Endothelial cell of umbilical vein (primary cell): ENCODE measurements around the gene DGCR2. TPM values are rescaled to one million over a fixed set of nuclear protein-coding genes. Genes with fewer than 3 reads are reported as not detected.
"Not testable (repeated sequence)": the region's sequence is repeated elsewhere in the genome, so short reads cannot be mapped to it uniquely, and the experiment has no call there.

Experiments used
- BruUV-seq: library from RNA; stranded (reverse); fragments of 400-500 nt; replicated peaks from 2 replicates; lab custom pipeline; 2021; lab: Mats Ljungman, UMichigan
- CTCF ChIA-PET: fragments of 300-600, 350-600 bp; sonication (Branson Sonifier 250); formaldehyde crosslinking; loops from one replicate; lab custom pipeline; 2021; ENCODE audit warnings: antibody characterized with exemption, inconsistent platforms; lab: Charles Lee
- POLR2A ChIA-PET: fragments of 300-600, 350-600 bp; sonication (Branson Sonifier 250); formaldehyde crosslinking; loops from one replicate; lab custom pipeline; 2021; ENCODE audit warnings: antibody characterized with exemption, inconsistent platforms; lab: Charles Lee
- DNase-seq: peaks from one replicate; pipeline ENCODE4 v3.0.0-alpha.2; 2011; ENCODE audit warnings: low read depth, low spot score
- FAIRE-seq: peaks from 2 replicates; lab custom pipeline; 2011; peaks lifted over from hg19 to GRCh38; lab: Jason Lieb, UNC
- H2AFZ ChIP-seq: 2 replicates; pipeline ENCODE4 v1.6.0; 2012; ENCODE audit warnings: low read depth, low read length, control low read depth, inconsistent platforms
- H3K27ac ChIP-seq: 2 replicates; pipeline ENCODE4 v1.5.1; 2011; ENCODE audit warnings: low read depth, mild to moderate bottlenecking, control low read depth, low read length, moderate library complexity; ENCODE audit not compliant: insufficient read depth
- H3K27me3 ChIP-seq, 2 experiments: 2 replicates each; pipeline versions ENCODE4 v1.6.0 to v1.6.1; 2011; ENCODE audit warnings: low read length in 2 of 2, mixed read lengths in 1 of 2; ENCODE audit not compliant: control insufficient read depth in 2 of 2, insufficient read depth in 2 of 2
- H3K36me3 ChIP-seq, 2 experiments: 2 replicates in 1 of 2; 3 replicates in 1 of 2; pipeline ENCODE4 v1.5.1; 2011; ENCODE audit warnings: low read length in 2 of 2, mild to moderate bottlenecking in 1 of 2, moderate library complexity in 1 of 2; ENCODE audit not compliant: control insufficient read depth in 2 of 2, insufficient read depth in 2 of 2; ENCODE audit errors: extremely low read depth in 1 of 2
- H3K4me1 ChIP-seq: 3 replicates; pipeline ENCODE4 v1.5.1; 2011; ENCODE audit warnings: mild to moderate bottlenecking, low read length; ENCODE audit not compliant: control insufficient read depth, insufficient read depth; ENCODE audit errors: extremely low read depth
- H3K4me2 ChIP-seq: 2 replicates; pipeline ENCODE4 v1.6.1; 2011; ENCODE audit warnings: low read length, control low read depth, mixed read lengths; ENCODE audit not compliant: insufficient read depth
- H3K4me3 ChIP-seq, 3 experiments: fragments of 200-600 bp in 1 of 3; sonication (generic), shearing (Covaris generic) in 1 of 3; replicated peaks in 1 of 3; 2 replicates each; pipeline ENCODE4 v1.5.1; 2011 to 2016; ENCODE audit warnings: control low read depth in 3 of 3, low read length in 3 of 3, mild to moderate bottlenecking in 2 of 3, inconsistent platforms in 1 of 3, low read depth in 1 of 3, moderate library complexity in 1 of 3; ENCODE audit not compliant: insufficient read depth in 1 of 3
- H3K79me2 ChIP-seq: 2 replicates; pipeline ENCODE4 v1.6.0; 2012; ENCODE audit warnings: low read length, inconsistent platforms; ENCODE audit not compliant: control insufficient read depth, insufficient read depth
- H3K9ac ChIP-seq: replicated peaks from 2 replicates; pipeline ENCODE3; 2011; ENCODE audit warnings: low read length, control low read depth; ENCODE audit not compliant: insufficient read depth; ENCODE audit errors: extremely low read depth
- H3K9me1 ChIP-seq: replicated peaks from 3 replicates; pipeline ENCODE4 v1.6.0; 2011; ENCODE audit warnings: mild to moderate bottlenecking, low read length; ENCODE audit not compliant: control insufficient read depth, insufficient read depth; ENCODE audit errors: extremely low read depth
- H3K9me3 ChIP-seq: replicated peaks from 2 replicates; pipeline ENCODE4 v1.5.1; 2012; ENCODE audit warnings: low read length, inconsistent platforms; ENCODE audit not compliant: control insufficient read depth, insufficient read depth
- H4K20me1 ChIP-seq: replicated peaks from 2 replicates; pipeline ENCODE3; 2011; ENCODE audit warnings: mild to moderate bottlenecking, low read length; ENCODE audit not compliant: control insufficient read depth, insufficient read depth; ENCODE audit errors: extremely low read depth
- CTCF ChIP-seq, 2 donors: IDR thresholded peaks; 1 replicate in 1 of 2; 2 replicates in 1 of 2; pipeline ENCODE4 v1.5.1; 2011; ENCODE audit warnings: low read length in 2 of 2, mild to moderate bottlenecking in 2 of 2, moderate library complexity in 2 of 2, control low read depth in 1 of 2, inconsistent platforms in 1 of 2, low read depth in 1 of 2; ENCODE audit not compliant: insufficient read depth in 1 of 2; ENCODE audit errors: extremely low read depth in 1 of 2
- JUN ChIP-seq: IDR thresholded peaks from 2 replicates; pipeline ENCODE4 v1.6.1; 2011; ENCODE audit warnings: borderline replicate concordance, low read depth; ENCODE audit not compliant: insufficient read length, insufficient read depth
- MAX ChIP-seq: IDR thresholded peaks from 2 replicates; pipeline ENCODE4 v1.6.1; 2011; ENCODE audit not compliant: insufficient read depth, insufficient read length
- POLR2AphosphoS5 ChIP-seq: IDR thresholded peaks from 2 replicates; pipeline ENCODE4 v1.6.1; 2012; ENCODE audit warnings: low read depth, mild to moderate bottlenecking, control low read depth, low read length, moderate library complexity; ENCODE audit not compliant: insufficient read depth
- dilution Hi-C: fragments of 300-500 bp; cut with MboI; formaldehyde crosslinking; loops from one replicate; pipeline ENCODE4 v1.15.0; 2019; ENCODE audit warnings: low sequenced_read_pairs; ENCODE audit not compliant: extremely low pct_ligation_motif_present
- intact Hi-C: fragments of 100-400 bp; cut with micrococcal nuclease; formaldehyde crosslinking; loops from one replicate; pipeline ENCODE4 v1.10.0; 2022
- polyA plus RNA-seq, 4 experiments: library from polyadenylated mRNA; depleted of rRNA in 3 of 4; stranded (reverse) in 3 of 4; unstranded in 1 of 4; fragments of >200 nt; gene quantifications; 2 replicates each; pipeline versions ENCODE4 v1.2.1 to v1.2.3, GENCODE V29; 2011 to 2012; ENCODE audit warnings: missing spikeins in 1 of 4
- total RNA-seq: library from RNA; stranded (reverse); gene quantifications from 2 replicates; pipeline ENCODE4 v1.2.3, GENCODE V29; 2021

The DGCR2 gene
- total and polyA plus RNA-seq, 2 donors (not counting 3 experiments of a cell fraction or from before 2014, with no cell fraction given) = 44.8 to 51.2 TPM

GRCh38 chr22:18988958-18989357 is 133.3 kb downstream of the DGCR2 start:
- no peaks in the 10 kb centered on the region for H3K27me3 ChIP-seq
- H3K9ac ChIP-seq = no peak overlapping the region
- H4K20me1 ChIP-seq = no peaks in the 10 kb centered on the region
- no peaks in the 10 kb centered on the region for H3K9me3 ChIP-seq
- H3K4me1 ChIP-seq = no peaks in the 10 kb centered on the region
- FAIRE-seq (no peak), DNase-seq (no peak)
- no peaks in the 10 kb centered on the region for H3K36me3 ChIP-seq
- no TSS peak for BruUV-seq
- dilution Hi-C loops (no loop called here), intact Hi-C loops (no loop called here)
- no peaks in the 10 kb centered on the region for H3K9me1 ChIP-seq
- ChIA-PET CTCF (no interaction called here), POLR2A (no interaction called here)
- no peak overlapping the region for H2AFZ ChIP-seq
- no peak overlapping the region for H3K4me2 ChIP-seq
- TF ChIP-seq MAX = no peak
- no peak overlapping the region for H3K27ac ChIP-seq
- H3K79me2 ChIP-seq = no peaks in the 10 kb centered on the region
- no peak overlapping the region for H3K4me3 ChIP-seq

- no peak for DNase-seq
- Histone ChIP-seq H3K4me1 (no peaks in the 10 kb centered on the region), H2AFZ (no peak overlapping the region), H3K9ac (no peak overlapping the region), H3K9me1 (no peaks in the 10 kb centered on the region), H3K27me3 (no peaks in the 10 kb centered on the region), H3K79me2 (no peaks in the 10 kb centered on the region), H4K20me1 (no peaks in the 10 kb centered on the region), H3K27ac (no peak overlapping the region), H3K4me3 (no peak overlapping the region), H3K4me2 (no peak overlapping the region), H3K36me3 (no peaks in the 10 kb centered on the region), H3K9me3 (no peaks in the 10 kb centered on the region)
- intact Hi-C loops (no loop called here), dilution Hi-C loops (no loop called here)
- CTCF ChIA-PET = no interaction called here
- FAIRE-seq = no peak
- BruUV-seq = no TSS peak
- POLR2A ChIA-PET = no interaction called here
- TF ChIP-seq POLR2AphosphoS5 (no peak), JUN (no peak), CTCF (IDR thresholded peaks at IDR 0.05; ENCODE audit: extremely low read depth in 1 of 2, insufficient read depth in 1 of 2, low read depth in 1 of 2, low read length in 2 of 2) (peak; percentile 21 to 38)
Observed at GRCh38 chr22:18987765-18988164, 134.4 kb downstream of the DGCR2 start.

- dilution Hi-C loops, H2AFZ ChIP-seq, H3K36me3 ChIP-seq, H3K27me3 ChIP-seq, H3K4me1 ChIP-seq, H3K4me2 ChIP-seq, BruUV-seq, H4K20me1 ChIP-seq, H3K4me3 ChIP-seq, H3K9ac ChIP-seq, intact Hi-C loops, H3K9me1 ChIP-seq, H3K79me2 ChIP-seq, FAIRE-seq, POLR2A ChIA-PET, CTCF ChIA-PET, DNase-seq, H3K27ac ChIP-seq, H3K9me3 ChIP-seq: not testable (repeated sequence)
Observed at GRCh38 chr22:18987114-18987513, 135.1 kb downstream of the DGCR2 start.
